ENCODE measurements around the gene CFHR5. TPM values are rescaled to one million over a fixed set of nuclear protein-coding genes. Genes with fewer than 3 reads are reported as not detected.
"Not testable (repeated sequence)": the region's sequence is repeated elsewhere in the genome, so short reads cannot be mapped to it uniquely, and the experiment has no call there.

CFHR5 gene
- total RNA-seq (ENCODE audit: insufficient read depth, low replicate concordance), result 0.72 TPM

GRCh38 chr1:196977278-196977677, at the start of gene CFHR5:
CFHR5 (plus strand) TSS chr1:196977556; CDS start chr1:196977665, 109 bp downstream.
- DNase-seq (ENCODE audit: low spot score), result no peak

GRCh38 chr1:196932853-196933252, 44.5 kb upstream of the CFHR5 start:
- DNase-seq (ENCODE audit: low spot score), result not testable (repeated sequence)

GRCh38 chr1:196933531-196934189, 43.7 kb upstream of the CFHR5 start:
- DNase-seq (ENCODE audit: low spot score), result no peak

DNA sequence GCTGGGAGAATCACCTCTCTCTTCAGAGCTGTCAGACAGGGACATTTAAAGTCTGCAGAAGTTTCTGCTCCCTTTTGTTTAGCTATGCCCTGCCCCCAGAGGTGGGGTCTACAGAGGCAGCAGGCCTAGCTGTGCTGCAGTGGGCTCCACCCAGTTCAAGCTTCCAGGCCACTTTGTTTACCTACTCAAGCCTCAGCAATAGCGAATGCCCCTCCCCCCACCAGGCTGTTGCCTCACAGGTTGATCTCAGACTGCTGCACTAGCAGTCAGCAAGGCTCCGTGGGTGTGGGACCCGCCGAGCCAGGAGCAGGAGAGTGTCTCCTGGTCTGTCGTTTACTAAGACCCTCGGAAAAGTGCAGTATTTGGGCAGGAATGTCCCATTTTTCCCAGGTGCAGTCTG, 35.9 kb upstream of the CFHR5 start:
- DNase-seq (ENCODE audit: low spot score), result not testable (repeated sequence)

DNA sequence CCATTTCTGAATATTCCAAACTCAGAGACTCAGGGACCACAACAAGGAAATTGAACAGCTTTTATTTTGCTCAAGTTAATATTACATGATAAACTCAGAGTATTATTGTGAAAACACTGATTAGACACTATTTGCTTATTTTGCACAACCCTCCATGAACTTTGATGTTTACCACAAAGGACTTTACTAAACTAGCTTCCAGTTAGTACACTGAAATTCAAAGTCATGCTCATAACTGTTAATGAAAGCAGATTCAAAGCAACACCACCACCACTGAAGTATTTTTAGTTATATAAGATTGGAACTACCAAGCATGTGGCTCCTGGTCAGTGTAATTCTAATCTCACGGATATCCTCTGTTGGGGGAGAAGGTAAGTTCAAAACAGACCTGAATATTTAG, 33.8 kb upstream of the CFHR5 start, which contains the start of gene CFHR2:
CFHR2 (plus strand) TSS at position 171 of the 400 bp plus-strand sequence; CDS start at position 314, 143 bp downstream.
- DNase-seq (ENCODE audit: low spot score), result not testable (repeated sequence)

- DNase-seq (ENCODE audit: low spot score), result no peak
Observed at GRCh38 chr1:196951711-196952394, 25.5 kb upstream of the CFHR5 start.

DNA sequence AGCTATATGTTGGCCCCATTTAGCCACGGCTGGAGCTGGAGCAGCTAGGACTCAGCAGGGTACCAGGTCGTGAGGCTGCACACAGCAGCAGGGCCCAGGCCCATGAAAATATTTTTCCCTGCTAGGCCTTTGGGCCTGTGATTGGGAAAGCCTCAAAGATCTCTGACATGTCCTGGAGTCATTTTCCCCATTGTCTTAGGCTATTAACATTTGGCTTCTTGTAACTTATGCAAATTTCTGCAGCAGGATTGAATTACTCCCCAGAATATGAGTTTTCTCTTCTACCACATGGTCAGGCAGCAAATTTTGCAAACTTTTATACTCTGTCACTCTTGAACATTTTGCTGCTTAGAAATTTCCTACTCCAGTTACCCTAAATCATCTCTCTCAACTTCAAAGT, 22.6 kb upstream of the CFHR5 start:
- DNase-seq (ENCODE audit: low spot score), result no peak

GRCh38 chr1:196955926-196956325, 21.4 kb upstream of the CFHR5 start:
- DNase-seq (ENCODE audit: low spot score), result no peak

DNA sequence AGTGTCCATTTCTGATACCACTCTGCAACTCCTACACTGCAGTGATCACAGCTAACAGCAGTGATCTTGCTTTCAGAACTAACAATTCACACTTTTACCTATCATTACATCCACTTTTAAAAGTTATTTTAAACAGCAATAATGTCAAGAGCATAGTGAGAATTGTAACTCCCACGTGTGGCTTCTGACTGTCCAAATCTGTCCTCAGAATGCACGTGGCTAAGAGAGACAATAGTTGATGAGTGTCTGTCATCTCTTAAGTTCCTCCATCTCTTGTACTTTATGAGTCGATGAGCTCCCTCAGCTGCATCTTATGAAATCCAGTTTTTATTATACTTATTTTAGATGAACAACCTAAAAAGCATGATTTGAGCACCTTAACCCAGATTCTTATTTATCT, 16.5 kb upstream of the CFHR5 start:
- no peak for DNase-seq (ENCODE audit: low spot score)

- no peak for DNase-seq (ENCODE audit: low spot score)
Observed at GRCh38 chr1:196970182-196970581, 7.2 kb upstream of the CFHR5 start.

- no peak for DNase-seq (ENCODE audit: low spot score)
Observed at GRCh38 chr1:196976278-196976677, 1.1 kb upstream of the CFHR5 start.

- no peak for DNase-seq (ENCODE audit: low spot score)
Observed at GRCh38 chr1:196980859-196981258, 3.5 kb downstream of the CFHR5 start.

GRCh38 chr1:196982247-196982646, 4.9 kb downstream of the CFHR5 start:
- not testable (repeated sequence) for DNase-seq (ENCODE audit: low spot score)

DNA sequence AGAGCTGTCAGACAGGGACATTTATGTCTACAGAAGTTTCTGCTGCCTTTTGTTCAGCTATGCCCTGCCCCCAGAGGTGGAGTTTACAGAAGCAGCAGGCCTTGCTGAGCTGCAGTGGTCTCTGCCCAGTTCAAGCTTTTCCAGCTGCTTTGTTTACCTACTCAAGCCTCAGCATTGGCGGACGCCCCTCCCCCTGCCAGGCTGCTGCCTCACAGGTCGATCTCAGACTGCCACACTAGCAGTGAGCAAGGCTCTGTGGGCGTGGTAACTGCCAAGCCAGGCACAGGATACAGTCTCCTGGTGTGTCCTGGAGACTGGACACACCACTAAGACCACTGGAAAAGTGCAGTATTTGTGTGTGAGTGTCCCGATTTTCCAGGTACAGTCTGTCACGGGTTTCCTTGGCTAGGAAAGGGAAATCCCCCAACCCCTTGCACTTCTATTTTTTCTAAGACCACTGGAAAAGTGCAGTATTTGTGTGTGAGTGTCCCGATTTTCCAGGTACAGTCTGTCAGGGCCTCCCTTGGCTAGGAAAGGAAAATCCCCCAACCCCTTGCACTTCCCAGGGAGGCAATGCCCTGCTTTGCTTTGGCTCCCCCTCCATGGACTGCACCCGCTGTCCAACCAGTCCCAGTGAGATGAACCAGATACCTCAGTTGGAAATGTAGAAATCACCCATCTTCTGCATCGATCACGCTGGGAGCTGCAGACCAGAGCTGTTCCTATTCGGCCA, 14.7 kb downstream of the CFHR5 start:
- not testable (repeated sequence) for DNase-seq (ENCODE audit: low spot score)

DNA sequence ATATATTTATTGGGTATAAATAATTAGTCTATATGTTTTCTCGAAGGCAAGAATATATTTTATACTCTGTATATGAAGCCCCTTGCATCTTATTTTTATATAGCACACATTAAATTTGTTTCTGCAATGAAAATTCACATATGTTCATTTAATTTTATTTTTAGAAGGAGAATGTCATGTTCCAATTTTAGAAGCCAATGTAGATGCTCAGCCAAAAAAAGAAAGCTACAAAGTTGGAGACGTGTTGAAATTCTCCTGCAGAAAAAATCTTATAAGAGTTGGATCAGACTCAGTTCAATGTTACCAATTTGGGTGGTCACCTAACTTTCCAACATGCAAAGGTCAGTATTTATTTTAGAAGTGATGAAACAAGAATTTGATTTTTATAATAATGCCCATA, 16.6 kb downstream of the CFHR5 start:
- no peak for DNase-seq (ENCODE audit: low spot score)

GRCh38 chr1:196997423-196997822, 20.1 kb downstream of the CFHR5 start:
- peak; percentile 30 for DNase-seq (ENCODE audit: low spot score)

- DNase-seq (ENCODE audit: low spot score), result no peak
Observed at GRCh38 chr1:197001828-197002227, 24.5 kb downstream of the CFHR5 start.

GRCh38 chr1:197003132-197003531, 25.8 kb downstream of the CFHR5 start:
- DNase-seq (ENCODE audit: low spot score), result no peak

DNA sequence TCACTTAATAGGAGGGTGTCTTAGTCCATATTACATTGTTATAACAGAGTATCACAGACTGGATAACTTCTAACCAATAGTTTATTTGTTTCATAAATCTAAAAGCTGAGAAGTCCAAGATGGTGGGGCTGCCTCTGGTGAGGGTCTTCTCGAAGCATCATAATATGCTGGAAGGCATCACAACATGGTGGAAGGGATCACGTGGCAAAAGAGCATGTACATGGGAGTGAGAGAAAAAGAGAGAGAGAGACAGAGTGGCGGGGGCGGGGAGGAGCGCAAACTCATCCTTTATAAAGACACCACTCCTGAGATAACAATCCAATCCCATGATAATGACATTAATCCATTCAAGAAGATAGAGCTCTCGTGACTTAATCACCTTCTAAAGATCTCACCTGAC, 31.5 kb downstream of the CFHR5 start:
- DNase-seq (ENCODE audit: low spot score), result no peak

GRCh38 chr1:197011614-197012013, 34.3 kb downstream of the CFHR5 start:
- no peak for DNase-seq (ENCODE audit: low spot score)

DNA sequence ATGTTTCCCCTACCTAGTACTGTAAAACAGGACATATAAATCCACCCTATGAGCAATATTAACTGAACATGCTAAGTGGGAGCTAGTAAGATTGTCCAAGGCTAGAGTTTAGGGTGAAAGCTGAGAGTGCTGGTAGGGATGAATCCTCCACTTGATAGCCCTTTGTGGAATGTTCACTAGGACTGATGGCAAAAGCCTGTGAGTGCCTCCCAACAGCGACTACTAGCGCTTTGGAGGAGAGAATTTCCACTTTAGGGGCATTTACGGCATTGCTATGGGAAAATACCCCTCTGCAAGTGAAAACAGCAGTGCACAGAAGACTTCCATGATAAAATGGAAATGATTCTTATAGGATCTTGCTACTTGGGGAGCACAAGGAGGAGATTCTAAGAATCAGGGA, 35.9 kb downstream of the CFHR5 start:
- no peak for DNase-seq (ENCODE audit: low spot score)

- DNase-seq (ENCODE audit: low spot score), result no peak
Observed at GRCh38 chr1:197016751-197017150, 39.4 kb downstream of the CFHR5 start.
